NCI-H69 (cell line): ENCODE data around the gene IER3.
A peak's percentile ranks its signal among the peaks of the same experiment; 100 is the strongest.

Experiments used
- DNase-seq: peaks from one replicate; lab custom pipeline; 2025; lab: John Stamatoyannopoulos, UW

The IER3 gene, protein sequence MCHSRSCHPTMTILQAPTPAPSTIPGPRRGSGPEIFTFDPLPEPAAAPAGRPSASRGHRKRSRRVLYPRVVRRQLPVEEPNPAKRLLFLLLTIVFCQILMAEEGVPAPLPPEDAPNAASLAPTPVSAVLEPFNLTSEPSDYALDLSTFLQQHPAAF

DNA sequence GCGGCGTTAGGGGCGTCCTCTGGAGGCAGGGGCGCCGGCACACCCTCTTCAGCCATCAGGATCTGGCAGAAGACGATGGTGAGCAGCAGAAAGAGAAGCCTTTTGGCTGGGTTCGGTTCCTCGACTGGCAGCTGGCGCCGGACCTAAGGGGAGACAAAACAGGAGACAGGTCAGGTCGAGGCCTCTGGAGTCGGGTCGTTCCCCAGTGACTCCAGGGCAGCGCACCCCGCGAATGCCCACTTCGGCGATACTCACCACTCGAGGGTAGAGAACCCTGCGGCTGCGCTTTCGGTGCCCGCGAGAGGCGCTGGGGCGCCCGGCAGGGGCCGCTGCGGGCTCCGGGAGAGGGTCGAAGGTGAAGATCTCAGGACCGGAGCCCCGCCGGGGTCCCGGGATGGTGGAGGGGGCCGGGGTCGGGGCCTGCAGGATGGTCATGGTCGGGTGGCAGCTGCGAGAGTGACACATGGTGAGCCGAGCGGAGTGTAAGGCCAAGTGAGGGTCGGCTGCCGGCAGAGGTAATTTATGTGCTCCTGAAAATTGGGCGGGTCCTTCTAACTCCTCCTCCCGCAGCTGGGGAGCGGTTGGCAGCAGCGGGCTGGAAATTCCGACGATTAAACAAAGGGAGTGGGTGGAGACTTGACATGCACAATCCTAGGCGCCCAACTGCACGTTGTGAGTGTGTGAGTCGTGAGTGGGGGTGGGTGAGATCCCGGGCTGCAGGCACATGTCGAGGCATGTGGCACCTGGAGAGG is at the start of gene IER3:
IER3 (minus strand) TSS at position 494 of the 752 bp plus-strand sequence; CDS start at position 465, 29 bp downstream.
- peak; percentile 67 for DNase-seq

DNA sequence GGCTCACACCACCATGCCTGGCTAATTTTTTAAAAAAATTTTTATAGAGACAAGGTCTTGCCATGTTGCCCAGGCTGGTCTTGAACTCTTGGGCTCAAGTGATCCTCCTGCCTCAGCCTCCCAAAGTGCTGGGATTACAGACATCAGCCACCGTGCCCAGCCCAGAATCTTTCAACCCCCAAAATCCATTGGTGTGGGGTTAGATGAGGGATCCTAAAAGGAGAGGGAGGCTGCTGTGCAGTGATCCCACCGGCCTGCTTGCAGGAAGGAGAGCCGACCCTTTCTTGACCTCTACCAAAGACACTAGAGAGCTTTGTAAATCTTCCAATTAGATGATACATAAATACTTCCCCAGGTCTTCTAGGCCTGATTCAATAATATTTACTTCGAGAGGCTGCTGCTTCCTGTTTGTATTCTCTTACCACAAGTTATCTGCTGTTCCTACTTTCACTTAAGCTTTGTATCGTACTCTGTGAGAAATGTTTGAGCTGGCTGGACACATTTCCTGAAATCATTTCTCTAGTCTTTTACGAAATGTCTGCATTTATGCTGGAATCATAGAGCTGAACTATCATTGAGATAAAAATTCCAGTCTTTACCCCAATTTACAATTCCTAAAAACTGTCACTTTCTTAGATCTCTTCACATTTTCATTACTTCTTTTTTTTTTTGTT is 49.3 kb upstream of the IER3 start:
- no peak for DNase-seq

DNA sequence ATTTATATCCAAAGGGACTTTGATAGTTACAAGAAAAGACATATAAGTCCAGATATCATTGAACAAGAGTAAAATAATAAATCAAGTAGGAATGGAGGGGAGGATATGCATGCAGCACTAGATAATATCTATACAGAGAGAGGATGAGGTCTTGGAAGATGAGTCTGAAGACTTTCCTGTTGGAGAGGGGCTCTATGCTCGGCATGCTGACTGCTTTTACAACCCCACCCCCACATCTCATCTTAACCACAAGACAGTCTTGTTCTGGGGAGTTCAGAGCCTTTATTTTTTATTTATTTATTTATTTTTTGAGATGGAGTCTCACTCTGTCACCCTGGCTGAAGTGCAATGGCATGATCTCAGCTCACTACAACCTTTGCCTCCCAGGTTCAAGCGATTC is 48.4 kb upstream of the IER3 start:
- DNase-seq, result no peak

DNA sequence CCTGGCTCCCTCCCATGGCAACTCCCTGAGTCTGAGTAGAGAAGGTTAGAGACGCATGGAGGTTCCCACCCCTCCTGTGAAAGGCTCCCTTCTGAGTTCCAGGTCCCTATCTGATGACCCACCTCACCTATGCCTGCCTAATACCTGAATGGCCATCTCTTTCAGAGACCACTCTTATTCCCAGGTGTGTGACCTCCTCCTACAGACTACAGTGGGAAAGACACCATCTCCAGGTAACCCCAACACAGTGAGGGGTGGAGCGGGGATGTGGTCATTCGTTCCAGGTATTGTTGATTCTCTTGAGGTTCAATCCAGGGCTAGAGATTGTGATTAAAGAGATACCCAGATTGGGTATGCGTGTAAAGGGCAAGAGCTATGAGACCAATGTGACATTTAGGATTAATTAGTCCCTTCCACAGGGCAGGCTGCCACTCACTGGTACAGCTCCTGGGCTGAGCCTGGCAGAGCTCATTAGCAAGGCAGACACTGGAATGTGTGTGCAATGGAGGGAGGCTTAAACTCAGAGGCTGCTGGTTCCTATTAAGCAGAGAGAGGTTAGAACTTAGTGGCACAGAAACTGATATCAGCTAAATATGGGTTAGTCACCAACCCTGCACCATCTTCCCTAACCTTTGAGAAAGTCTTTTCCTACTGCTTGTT is 46.5 kb upstream of the IER3 start:
- DNase-seq, result no peak

DNA sequence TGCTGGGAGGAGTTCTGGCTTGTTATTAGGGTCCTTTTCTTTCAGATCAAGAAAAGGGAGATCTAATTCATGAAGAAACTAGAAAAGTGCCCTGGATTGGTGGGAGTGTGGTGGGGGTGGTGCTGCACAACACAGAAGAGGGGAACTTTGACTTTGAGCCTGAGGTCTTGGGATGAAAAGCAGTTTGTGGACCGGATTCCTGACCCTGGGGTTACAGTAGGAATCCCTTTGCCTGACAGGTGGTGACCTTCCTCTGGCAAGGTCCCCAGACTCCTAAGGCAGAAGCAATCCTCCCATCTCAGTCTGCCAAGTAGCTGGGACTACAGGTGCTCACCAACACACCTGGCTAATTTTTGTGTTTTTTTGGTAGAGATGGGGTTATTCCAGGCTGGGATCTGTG is 45.3 kb upstream of the IER3 start:
- no peak for DNase-seq

DNA sequence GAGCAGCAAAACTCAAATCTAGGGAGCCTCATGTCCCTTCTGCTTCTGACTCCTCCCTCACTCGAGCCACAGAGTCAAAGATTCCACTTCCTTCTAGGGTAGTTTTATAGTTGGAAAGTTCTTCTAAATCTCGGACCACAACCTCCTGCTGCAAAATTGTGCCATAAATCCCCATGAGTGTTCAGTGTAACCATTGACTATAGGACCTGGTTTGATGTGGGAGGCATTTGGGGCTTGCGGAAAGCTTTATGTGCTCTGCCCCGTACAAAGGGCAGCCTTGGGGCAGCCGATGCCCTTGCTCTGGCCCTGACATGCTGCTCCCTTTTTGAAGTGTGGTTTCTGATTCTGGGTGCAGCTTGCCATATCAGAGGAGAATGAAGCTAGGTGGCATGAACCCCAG is 43.6 kb upstream of the IER3 start:
- DNase-seq, result no peak

DNA sequence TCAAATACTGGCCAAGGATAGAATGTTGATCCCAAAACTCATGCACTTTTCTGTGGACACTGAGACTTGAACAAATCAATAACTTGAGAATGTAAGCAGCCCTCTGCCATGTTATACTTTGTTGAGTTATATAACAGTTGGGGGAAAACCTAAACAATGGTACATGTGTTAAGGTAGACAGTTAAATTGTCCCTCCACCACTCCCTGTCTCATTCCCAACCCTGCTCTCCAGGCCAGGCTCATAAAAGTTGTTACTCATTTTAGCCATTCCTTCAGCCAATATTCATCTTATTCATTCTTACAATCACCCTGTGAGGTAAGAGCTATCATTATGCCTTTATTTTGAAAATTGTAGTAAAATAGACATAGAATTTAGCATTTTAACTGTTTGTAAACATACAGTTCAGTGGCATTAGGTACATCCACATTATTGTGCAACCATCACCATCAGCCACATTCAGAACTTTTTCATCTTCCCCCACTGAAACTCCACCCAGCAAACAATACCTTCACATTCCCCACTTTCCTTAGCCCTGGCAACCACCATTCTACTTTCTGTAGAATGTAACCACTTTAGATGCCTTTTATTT is 38.2 kb upstream of the IER3 start:
- no peak for DNase-seq

DNA sequence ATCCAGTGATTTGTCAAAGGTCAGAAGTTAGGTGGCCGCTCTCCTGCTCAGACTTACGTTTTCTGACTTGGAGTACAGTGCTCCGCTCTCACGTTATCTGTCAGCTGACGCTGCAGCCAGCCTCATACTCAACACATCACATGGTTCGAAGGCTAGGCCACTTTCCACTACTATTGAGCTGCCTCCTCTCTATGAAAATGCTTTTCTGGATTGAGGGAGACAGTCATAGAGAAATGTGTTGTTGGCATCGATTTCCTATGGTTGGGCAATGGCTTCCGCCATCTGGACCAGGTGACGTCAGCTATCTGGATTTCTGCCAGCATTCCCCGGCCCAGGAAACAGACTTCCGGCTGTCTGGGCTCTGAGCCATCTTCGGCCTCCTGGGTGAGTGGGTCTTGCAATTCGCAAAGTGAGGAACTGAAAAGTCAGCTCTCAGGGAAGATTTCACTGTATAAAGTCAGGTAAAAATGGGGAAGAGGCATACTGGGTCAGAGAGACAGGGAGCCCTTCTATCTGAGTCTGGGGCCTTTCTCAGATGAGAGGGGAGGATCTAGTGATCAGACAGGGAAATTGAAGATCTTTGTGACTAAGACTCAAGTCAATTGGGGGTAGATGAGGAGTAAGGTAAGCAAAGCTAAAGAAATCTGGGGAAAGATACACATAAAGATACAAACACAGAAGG is 37.5 kb upstream of the IER3 start:
- DNase-seq, result peak; percentile 96

DNA sequence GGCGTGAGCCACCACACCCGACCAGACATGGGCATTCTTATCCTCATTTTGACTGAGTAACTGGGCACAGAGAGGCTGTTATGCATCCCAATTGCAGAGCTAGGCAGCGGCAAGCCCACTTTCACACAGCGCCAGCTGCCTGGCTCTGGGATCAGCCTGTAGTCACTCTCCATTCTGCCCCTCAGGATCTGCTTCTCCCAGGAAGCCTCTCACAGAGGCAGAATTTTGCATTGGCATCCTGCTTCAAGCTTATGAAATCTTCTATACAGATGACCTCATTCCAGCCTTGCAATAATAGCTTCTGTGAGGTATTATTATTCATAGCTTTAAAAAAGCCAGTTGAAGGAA is 37.0 kb upstream of the IER3 start:
- DNase-seq, result no peak

DNA sequence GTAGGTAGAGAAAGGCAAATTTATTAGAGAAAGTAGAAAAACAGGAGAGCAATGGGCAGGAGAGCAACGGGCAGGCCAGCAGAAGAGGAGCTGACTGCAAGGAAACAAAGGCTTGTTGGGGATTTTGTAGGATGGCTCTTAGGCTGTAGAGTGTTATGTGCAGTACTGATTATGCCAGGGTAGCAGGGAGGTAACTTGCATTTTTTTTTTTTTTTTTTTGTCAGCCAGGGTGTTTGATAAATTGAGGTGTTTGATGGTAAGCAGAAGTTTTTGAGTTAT is 36.2 kb upstream of the IER3 start:
- no peak for DNase-seq

DNA sequence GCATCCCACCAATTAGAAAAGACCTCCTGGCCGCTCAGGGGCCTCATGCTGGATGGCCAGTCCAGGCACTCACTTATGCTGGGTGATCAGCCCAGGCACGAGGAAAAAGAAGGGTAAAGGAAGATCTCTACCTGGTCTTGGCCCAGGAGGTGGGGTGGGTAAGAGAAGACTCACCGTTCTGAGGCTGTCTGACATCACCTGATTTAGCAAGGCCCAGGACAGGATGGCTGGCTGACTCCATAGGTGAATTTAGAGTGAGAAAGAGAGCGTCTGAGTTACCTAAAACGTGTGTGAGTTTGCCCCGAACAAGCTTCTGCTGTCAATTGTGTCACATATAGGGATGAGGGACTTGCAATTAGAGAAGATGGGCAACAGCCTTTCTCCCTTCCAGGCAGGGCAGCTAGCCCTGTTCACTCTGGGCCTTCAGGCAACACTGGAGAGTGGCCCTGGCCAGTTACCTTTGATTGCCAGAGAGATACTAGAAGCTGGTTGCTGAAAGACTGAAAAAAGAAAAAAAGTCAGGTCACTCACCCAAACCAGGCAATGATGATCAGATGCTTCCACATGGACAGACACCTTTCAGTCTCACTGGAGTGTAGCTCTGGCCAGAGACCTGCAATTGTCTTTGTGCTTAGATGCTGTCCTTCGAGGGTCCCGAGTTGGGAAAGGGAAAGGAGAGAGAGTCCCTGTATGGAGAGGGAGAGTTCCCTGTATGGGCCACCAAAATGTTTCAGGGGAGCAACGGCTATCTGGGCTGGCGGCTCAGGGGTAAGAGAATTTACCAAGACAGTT is 35.7 kb upstream of the IER3 start:
- DNase-seq, result no peak

DNA sequence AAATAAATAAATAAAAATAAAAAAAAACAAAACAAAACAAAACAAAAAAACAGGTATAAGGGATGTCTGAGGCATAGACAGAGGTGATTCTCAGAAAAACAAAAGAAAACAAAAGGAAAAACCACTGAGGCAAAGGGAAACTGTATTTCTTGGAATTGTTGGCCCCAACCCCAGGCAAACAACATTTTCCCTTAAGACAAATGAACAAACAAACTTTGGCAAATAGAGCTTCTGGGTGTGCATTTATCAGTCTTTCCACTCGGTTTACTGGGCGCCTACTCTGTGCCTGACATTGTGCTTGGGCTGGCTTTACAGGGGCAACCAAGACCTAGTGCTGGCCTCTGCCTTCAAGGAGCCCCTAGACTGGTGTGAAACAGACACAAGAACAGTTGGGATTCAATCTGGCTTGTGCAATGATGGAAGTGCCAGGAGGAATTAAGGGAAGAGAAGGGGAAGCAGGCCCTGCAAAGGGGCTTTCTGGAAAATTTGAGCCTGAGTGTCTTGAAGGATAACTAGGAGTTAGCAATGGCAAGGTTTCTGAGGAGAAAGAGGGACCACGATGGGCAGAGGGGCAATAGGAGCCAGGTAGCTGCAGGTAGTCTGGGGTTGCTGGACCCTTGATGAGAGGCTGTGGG is 33.8 kb upstream of the IER3 start:
- no peak for DNase-seq

DNA sequence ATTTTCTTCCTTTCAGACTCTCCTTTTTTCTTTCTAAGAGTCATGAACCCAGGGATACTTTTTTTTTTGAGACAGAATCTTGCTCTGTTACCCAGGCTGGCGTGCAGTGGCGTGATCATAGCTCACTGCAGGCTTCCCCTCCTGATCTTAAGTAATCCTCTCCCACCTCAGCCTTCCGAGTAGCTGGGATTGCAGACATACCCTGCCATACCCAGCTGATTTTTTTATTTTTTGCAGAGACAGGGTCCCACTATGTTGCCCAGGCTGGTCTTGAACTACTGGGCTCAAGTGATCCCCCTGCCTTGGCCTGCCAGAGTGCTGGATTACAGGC is 32.8 kb upstream of the IER3 start:
- DNase-seq, result no peak

DNA sequence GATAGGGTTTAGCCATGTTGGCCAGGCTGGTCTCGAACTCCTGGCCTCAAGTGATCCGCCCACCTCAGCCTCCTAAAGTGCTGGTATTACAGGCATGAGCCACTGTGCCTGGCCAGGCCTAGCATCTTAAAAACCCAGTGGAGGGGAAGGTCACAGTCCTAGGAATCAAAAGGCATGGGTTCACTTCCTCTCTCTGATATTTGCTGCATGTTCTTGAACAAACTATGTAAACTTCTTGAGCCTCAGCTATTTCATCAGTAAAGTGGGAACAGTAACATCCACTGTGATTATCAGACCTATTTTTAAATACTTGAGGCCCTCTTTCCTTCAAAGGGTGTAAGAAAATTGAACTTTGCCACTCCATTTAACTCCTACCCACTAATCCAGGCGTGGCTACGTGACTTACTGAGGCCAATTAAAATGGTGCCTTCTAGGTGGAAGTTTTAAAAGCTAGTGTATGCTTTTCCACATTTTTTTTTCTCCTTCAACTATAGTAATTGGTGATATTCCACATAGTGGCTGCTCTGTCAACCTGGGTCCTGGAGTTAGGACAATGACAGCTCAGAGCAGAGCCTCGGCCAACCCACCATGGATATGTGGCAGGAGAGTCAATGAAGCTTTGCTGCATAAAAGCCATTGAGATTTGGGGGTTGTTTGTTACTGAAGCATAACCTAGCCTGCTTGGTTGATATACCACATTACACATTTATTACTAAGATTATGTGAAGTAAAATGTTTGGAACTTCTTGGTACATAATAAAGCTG is 32.2 kb upstream of the IER3 start:
- no peak for DNase-seq

DNA sequence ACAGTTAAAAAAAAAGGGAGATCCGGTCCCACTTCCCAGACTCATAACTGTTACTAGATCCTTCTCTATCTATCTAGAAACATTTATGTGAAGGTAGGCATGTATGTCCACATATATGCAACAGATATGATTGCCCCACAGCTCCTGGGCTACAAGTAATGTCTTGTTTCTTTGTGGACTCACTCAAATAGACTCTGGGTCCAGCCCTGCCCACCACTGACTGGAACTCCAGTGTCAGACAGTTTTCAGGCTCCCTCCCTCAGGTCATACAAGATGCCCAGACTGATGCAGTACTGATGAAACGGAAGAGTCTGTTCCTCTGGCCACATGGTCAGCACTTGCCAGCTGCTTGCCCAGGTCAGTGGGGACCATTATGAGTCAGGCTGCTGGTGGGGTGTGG is 30.8 kb upstream of the IER3 start:
- no peak for DNase-seq

DNA sequence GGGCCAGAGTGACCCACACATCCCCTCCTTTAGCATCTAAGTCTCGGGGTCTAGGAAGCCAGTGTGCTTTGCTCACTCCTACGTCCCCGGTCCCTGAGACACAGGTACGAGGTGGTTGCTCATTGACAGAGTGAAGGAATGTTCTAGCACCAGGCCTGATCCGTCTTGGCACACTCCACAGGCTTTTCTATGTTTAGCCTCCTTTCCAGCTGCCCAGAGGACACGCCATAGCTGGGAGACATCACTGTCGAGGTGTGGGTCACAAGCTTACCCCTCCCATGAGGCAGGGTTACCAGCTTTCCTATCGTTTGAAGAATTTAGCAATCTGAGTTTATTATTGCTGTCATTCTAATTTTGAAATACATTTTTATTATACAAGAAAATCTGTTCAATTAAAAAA is 30.4 kb upstream of the IER3 start:
- no peak for DNase-seq

DNA sequence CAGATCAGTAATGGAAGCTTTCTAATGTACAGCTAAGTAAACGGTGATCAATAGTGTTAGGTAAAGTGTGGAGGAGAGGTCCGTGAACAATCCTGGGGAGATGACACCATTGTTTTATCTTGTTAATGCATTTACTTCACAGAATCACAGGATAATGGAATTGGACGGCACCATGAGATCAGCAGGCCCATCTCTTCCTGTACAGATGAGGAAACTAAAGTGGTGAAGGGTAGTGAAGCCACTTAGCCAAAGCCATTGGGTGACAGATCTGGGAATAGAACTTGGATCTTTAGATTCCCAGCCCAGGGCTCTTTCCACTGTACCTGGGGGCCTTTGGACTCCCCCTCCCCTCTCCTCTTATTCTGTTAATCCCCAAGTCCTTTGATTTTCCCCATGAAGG is 26.2 kb upstream of the IER3 start:
- DNase-seq, result no peak

DNA sequence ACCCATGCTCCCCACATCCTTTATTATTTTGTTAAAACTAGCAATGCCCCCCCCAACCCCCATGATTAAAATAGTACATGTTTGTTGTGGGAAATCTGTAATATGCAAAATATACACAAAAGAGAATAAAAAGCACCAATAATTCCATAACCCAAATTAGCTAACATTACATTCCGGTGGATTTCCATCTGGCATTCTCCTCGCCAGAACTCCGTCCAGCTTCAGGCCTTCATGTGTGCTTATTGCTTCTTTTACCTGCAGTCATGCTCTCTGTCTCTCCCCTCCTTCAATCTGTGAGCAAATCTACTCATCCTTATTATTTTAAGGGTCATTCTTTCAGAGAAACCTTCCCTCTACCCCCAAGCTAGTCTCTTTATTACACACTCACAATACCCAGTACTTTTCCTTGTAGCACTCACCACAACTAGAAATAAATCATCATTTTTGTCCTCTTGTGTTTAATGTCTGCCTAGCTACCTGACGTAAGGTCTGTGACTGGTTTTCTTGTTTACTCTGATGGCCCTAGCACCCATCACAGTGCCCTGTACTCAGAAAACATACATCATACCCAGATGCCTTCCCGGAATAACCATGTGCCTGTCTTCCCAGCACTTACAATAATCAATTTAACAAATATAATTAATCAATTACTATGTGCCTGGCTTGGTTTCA is 25.6 kb upstream of the IER3 start:
- DNase-seq, result no peak

DNA sequence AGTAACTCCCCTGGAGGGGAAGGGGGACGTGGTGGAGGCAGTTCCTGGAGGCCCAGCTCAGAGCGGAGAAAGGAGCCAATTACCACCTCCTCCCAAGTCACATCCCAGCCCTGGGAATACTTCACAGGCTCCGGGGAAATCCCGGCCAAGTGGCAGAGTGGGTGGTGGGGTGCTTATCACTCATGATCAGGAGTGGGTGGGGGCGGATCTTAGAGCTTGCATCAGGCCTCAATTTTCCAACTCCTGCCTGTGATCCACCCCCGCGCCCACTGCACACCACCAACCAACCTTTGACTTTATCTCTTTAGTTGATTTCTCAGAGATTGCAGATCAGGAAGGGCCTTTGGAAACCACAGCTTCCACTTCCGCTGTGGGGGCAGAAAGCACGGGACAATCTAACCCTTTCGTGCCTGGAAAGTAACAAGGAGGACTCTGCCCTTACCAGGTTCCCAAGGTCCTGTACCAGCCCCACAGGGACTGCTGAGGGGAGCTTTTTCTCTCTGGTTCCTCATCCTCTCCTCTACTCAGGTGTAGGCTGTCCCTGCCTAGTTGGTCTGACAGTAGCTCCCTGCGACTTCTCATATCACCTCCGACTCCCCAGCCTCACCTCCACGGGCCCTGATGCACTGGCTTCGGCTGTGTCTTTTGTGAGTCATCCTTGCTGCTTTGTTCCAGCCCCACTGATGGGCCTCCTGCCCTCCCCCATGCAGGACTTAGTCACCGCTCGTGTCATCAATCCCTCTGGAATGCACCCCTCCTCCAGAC is 24.9 kb upstream of the IER3 start:
- peak; percentile 7 for DNase-seq
